22Rv1 (cell line): Measurements from ENCODE around the gene KIAA1549.

Experiments used
- H3K27ac ChIP-seq: fragments of 450-650 bp; 2 replicates; pipeline ENCODE4 v1.5.1; 2017
- CTCF ChIP-seq: fragments of 450-650 bp; IDR thresholded peaks from 2 replicates; pipeline ENCODE4 v1.5.1; 2017; ENCODE audit warnings: mild to moderate bottlenecking
- ZFX ChIP-seq: fragments of 450-650 bp; IDR thresholded peaks from 2 replicates; pipeline ENCODE4 v1.6.1; 2017; ENCODE audit warnings: antibody characterized with exemption, borderline replicate concordance

Gene KIAA1549

GRCh38 chr7:138917771-138918170, 63.4 kb downstream of the KIAA1549 start:
- no peak for TF ChIP-seq CTCF
- TF ChIP-seq ZFX, result no peak
- no peak overlapping the region for H3K27ac ChIP-seq

GRCh38 chr7:138916731-138917130, 64.5 kb downstream of the KIAA1549 start:
- TF ChIP-seq ZFX (no peak), CTCF (no peak)

DNA sequence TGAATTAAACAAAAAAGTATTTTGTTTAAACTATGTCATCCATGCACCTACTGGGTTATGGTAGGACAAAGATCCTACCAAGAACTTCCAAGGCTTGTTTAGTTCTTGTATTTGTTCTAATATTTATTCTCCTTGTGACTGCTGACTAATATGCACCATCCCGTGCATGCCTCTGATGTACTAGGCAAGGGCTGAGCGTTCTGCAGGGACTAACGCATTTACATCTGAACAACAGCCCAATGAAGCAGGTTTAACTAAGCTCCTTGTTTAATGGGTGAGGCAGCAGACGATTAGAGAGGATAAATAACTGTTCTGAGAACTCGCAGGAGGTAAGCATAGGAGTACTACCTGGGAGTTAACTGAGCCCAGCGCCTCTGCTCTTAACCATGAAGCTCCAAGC, 64.9 kb downstream of the KIAA1549 start:
- no peak overlapping the region for H3K27ac ChIP-seq
- TF ChIP-seq ZFX (no peak), CTCF (no peak)

More at GRCh38 chr7:138916731-138917130, 64.5 kb downstream of the KIAA1549 start:
- no peak overlapping the region for H3K27ac ChIP-seq

GRCh38 chr7:138913783-138914182, 67.4 kb downstream of the KIAA1549 start:
- H3K27ac ChIP-seq, result no peak overlapping the region
- TF ChIP-seq CTCF, result no peak
- no peak for TF ChIP-seq ZFX

DNA sequence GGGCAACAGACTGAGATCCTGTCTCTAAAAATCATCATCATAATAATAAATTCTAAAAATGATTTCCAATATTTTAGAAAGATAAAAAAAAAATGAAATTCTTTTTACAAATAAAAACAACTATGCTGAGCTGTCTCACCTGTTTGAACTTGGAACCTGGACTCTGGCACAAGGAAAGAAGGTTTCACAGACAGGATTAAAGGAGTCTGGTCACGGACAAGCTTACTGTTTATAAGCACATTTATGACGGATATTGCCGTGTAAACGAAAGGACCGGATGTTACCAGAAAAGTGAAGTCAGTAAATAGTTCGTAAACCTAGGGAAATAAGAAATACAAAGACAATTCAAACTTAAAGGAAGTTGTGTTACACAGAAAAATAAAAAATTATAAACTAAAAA, 70.2 kb downstream of the KIAA1549 start:
- TF ChIP-seq ZFX, result no peak
- TF ChIP-seq CTCF, result no peak
- no peak overlapping the region for H3K27ac ChIP-seq

- TF ChIP-seq ZFX, result no peak
- no peak for TF ChIP-seq CTCF
- H3K27ac ChIP-seq, result no peak overlapping the region
These were observed 73.3 kb downstream of the KIAA1549 start for GRCh38 chr7:138907850-138908249.

GRCh38 chr7:138907201-138907847, 73.9 kb downstream of the KIAA1549 start:
- H3K27ac ChIP-seq, result no peak overlapping the region
- TF ChIP-seq ZFX, result no peak
- no peak for TF ChIP-seq CTCF
